Suppressor macrophage treated with lipopolysaccharide for 1 hour (primary cell): ENCODE results near the gene RPS18.

Source experiments
- DNase-seq, 3 donors: peaks; one replicate each; pipeline ENCODE4 v3.0.0-alpha.2; 2020 to 2022

Gene RPS18

DNA sequence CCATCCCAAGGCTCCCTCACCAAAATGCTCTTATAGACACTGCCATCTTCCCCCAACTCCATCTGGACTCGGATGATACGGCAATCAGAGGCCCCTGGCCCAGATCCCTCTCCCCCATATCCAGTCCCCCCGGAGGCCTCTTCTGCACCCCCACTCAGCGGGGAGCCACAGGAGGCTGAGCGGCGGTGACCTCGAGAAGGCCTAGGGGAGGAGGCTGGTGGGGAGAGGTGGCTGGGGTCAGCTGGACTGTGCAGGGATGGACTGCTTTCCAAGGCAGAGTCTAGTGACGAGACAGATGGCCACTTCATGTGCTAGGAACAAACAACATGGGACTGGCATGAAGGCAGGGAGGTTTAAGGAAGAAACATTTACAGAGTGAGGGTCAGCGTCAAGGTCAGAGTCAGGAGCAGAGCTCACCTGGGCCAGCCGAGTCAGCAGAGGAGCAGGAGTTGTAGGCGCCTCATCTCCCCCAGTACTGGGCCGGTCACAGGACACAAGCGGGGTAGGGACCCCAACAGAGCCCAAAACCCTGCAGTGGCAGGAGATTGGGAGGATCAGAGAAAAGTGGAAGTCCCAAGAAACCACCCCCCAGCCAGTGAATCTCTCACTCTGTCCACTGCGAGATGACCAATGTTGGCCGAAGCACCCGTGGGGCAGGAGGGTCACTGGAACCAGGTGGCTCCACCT lies 21.3 kb downstream of the RPS18 start:
- no peak for DNase-seq

- DNase-seq, result no peak
Observed at GRCh38 chr6:33294086-33294823, 22.4 kb downstream of the RPS18 start.

DNA sequence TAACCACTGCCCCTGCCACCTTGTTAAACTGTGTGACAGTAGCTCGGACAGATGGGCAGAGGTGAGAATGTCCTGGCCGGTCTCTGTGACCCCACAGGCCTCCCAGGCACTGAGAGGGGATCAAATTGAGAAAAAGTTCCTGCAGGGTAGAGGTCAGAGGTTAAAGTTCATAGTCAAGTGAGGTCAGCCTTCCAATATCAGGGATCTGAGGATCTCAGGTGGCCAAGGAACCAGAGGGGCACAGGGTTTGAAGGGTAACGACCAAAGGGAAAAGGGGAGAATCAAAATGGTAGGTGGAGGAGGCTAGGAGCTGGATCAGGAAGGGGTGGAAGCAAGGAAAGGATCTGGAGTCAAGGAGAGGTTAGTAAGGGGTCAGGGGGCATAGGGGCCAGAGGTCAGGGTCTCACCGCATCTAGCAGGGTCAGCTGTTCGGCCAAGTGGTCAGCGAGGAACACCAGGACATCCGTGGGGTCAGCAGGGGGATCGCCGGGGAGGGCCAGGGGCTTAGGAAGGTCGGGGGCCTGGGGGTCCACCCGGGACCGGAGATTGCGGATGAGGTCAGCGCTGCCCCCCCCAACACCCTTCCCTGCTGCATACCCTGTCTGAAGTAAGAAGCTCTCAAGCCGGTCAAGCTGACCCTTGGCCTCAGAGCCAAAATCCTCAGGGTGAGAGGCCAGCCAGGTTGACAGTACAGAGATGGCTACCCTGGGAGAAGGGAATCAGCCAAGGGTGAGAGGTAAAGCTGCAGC lies 23.9 kb downstream of the RPS18 start:
- no peak for DNase-seq

DNA sequence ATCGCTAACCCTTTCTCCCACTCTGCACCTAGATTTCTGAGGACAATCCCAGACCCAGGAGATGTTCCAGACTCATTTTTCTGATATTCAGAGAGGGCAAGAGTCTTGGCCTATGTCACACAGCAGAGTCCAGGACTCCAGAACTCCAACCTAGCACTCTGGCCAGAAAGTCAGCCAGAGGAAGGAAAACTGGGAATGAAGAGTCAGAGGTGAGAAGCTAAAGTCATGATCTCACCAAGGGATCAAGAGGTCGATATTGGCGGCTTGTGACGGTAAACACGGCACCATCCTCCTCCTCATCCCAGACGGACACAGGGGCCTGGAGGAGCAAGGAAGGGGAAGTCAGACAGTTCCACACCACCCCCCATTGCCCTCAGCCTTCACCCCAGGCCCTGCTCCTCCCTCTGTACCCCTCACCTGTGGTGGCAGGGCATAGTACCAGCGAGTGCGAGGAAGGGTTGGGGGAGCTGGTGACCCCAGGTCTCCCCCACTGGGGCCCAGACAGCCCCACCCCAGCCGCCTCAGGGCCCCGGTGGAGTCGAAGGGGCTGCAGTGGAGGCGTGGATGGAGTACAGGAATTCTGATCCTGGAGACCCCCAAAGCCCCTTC lies 25.0 kb downstream of the RPS18 start:
- no peak for DNase-seq

DNA sequence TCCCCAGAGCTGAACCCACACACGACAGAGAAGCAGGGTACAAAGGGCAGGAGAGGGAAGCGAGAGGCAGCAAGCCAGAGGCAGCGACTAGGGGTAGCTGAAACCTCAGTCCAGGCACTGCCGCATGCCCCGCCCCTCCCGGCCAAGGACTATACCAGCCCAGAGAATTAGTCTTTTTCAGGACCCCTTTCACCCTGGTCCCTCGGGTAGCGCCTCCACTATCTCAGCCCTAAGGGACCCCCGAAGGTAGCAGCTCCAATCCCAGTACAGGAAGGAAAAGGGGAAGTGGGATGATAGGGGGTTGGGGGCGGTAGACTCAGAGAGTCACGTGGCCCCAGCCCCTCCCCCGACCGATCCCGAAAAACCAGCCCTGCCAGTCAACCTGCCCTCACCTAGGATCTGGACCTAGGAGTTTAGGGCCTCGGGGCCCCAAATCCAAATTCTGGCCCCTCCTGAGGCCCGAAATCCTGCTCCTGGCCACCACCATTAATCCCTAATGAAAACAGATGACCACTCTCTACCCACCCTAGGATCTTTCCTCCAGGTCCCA lies 25.6 kb downstream of the RPS18 start:
- DNase-seq, result peak in 2 of 3 donors; percentile 44 to 52

- DNase-seq, result peak; percentile 76 to 81 (median 79)
Observed at GRCh38 chr6:33297956-33298772, 26.3 kb downstream of the RPS18 start.

DNA sequence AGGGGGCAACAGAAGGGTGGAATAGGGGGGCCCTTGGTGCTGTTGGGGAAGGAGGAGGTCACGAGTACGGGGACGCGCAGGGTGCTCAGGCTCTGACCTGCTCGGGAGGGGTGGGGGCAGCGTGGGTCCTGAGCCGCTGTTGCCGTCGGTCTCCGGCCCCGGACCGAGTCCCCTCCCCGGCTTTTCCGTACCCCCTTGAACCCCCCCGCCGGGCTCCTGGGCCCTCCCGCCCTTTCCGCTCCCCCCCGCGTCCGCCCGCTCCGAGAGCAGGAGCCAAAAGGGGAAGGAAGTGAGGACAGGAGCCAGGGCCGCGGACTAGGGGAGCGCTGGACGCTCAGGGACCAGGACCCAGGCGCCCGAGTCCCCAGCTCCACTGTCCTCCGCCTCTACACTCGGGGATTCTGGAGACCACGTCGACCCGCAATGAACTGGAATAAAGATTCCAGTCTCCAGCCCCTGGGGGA lies 26.9 kb downstream of the RPS18 start, which contains the start of gene RGL2:
RGL2 (minus strand) TSS at position 170 of the 464 bp plus-strand sequence. CDS start 332 bp downstream, outside the sequence.
- DNase-seq, result peak; percentile 63 to 82 (median 68)

- DNase-seq, result peak; percentile 97 to 99 (median 98)
Observed at GRCh38 chr6:33299237-33299944, 27.5 kb downstream of the RPS18 start.

GRCh38 chr6:33301877-33302276 lies 30.0 kb downstream of the RPS18 start:
- DNase-seq, result no peak

- DNase-seq, result no peak
Observed at GRCh38 chr6:33304216-33304615, 32.3 kb downstream of the RPS18 start.

DNA sequence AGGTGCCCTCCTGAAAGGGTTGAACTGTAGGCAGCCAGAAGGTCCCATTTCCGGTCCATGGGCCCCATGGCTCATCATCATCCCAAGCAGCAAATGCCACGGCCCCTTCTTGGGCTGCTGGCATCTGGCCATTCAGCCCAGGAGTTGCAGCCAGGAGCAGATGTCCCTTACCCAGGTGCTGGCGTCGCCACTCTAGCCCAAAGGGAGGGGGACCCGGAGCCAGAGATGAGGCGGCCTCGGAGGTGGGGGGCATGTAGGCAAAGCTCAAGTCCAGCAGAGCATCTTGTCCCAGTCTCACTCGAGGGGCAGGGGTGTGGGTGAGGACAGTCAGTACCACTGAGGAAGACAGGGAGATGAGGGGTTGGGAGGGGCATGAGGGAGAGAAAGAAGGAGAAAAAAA lies 33.2 kb downstream of the RPS18 start:
- no peak for DNase-seq

DNA sequence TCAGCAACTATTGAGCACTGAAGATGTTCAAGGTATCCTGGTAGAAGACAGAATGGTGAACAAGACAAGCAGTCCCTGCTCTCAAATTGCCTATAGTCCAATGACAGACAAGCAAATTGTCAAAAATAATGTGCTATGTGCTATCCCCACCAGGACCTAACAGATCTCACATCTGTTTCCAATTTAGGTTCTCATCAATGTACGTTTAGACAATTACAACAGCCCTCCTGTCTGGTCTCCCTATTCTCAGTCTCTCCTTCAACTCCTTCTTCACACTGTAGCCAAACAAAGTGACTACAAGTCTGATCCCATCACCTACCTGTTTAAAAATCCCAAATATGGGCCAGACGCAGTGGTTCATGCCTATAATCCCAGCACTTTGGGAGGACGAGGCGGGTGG lies 34.5 kb downstream of the RPS18 start:
- DNase-seq, result no peak

GRCh38 chr6:33312361-33313104 lies 40.7 kb downstream of the RPS18 start:
- peak; percentile 67 to 84 (median 71) for DNase-seq

DNA sequence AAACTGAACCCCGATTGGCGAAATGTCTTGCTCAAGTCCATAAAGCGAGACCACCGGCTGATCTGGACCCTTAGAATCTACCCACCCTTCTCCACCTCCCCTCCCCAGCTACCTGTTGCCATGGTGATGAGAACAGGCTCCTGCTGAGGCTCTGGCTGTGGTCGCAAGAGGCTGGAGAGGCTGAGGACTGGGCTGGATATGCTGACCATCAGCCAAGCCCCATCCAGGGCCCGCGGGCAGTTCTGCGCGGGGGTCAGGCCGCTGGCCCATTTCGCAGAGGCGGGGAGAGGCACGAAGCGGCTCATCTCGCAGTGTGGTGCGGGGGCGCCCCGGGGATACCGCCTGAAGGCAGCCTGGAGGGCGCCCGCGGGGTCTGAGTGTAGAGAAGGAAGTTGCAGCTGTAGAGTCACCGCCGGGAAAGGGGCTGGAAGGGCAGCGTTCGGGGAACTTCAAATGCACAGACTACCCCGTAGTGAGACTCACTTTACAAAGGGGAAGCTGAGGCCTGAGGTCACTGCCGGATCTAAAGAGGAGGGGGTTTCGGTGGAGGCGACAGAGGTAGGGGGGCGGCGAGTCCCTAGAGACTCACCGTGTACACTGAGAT lies 41.3 kb downstream of the RPS18 start:
- peak; percentile 94 to 96 (median 95) for DNase-seq

GRCh38 chr6:33313709-33314514 lies 42.0 kb downstream of the RPS18 start, which contains the start of gene TAPBP:
TSS of gene TAPBP (minus strand) at chr6:33314078. CDS start at chr6:33314041, 37 bp downstream.
- DNase-seq, result peak; percentile 85 to 92 (median 92)

- peak; percentile 95 to 97 (median 95) for DNase-seq
Observed at GRCh38 chr6:33314515-33314942, 42.7 kb downstream of the RPS18 start.

DNA sequence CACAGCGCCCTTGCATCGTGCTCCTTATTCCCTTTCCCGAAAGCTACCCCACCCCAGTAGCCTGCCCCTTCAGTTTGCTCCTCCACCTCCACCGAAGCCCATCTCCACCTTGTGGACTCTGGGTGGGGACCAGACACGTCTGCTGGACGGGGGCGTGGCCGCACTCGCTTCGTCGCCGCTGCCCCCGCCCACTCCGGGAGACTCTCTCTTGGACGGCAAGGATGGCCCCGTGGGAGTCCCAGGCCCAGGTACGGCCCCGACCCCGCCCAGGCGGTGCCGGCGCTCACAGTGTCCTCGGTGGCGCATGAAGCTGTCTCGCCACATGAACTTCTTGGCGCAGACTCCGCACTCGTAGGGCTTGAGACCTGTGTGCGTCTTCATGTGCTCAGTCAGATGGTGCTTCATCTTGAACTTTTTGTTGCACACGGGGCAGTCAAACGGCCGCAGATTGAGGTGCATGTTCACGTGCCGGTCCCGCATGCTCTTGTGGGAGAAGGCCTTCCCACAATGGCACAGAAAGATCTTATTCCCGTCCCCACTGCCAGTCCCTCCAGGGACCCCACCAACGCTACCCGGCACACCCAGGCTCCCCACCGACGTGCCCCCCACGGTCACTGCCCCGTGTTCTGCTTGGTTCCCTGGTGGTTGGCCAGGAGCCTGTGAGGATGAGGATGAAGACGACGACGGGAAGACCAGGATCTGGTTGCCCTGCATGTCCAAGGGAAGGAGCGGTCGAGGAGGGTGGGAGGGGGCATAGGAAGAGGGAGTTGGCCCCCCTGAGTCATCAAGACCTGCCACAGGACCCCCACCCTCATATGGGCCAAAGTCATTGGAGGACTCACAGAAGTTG lies 43.3 kb downstream of the RPS18 start:
- peak in 1 of 3 donors; percentile 46 for DNase-seq
